HG03575 (cell line): ENCODE measurements around the gene DUS4L.

ENCODE experiments used
- ATAC-seq: cut with Tn5 transposase; IDR thresholded peaks from one replicate; pipeline ENCODE4 v1.9.1; 2021; ENCODE audit not compliant: unreplicated experiment, insufficient number of reproducible peaks, low FRiP score; ENCODE audit errors: extremely low read depth

Gene DUS4L

DNA sequence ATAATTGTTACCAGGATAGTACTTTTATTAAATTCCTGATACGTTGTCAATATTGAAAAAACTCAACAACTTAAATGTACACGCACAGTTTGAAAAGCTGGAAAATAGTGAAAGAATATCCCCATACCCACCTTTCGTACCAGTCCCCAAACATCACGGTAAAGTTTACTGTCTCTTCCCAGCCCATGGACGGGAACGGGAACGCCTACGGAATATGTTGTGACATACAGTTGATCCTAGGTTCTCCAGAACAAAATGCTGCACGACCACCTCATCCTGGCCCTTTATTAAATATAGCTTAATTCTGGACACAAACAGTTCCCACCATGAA, 15.7 kb downstream of the DUS4L start:
- ATAC-seq, result no peak

DNA sequence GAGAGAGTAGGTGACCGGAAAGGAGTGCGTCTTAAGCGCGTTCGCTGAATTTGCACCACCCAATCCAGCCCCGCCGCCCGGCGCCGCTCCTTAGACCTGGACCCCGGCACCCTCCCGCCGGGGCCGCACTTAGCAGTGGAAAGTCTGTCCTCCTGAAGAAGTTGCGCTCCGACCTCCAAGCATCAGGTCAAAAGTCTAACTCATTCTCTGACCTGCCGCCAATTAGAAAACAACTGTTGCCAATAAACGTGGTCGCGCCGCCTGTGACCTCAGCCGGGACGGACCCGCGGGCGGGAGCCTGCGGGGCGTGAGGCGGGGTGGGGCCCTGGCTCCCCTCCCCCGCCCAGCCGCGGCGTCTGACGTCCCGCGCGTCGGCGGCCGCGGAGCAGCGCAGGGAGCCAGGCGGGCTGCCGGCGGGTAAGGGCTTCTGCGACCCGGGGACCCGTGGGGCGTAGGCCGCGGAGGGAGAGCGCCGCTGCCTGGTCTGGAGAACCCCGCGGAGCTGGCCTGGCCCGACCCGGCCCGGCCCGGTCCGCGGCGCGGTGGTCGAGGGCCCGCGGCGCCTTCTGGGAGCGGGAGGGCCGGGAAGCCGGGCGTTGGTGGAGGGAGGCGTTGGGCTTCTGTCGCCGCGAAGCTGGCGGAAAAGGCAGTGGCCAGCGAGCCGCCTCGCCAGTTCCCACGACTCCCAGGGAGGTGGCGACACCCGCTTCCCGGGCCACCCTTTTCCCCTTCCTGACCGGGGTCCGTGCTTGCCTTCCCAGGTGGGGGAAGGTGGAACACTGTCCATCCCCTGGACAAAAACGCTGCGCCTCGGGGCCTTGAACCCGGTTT, 16.3 kb downstream of the DUS4L start, which contains the start of gene BCAP29:
TSS of gene BCAP29 (plus strand) at position 362 of the 831 bp plus-strand sequence. CDS start 527 bp downstream, outside the sequence.
- ATAC-seq, result no peak

DNA sequence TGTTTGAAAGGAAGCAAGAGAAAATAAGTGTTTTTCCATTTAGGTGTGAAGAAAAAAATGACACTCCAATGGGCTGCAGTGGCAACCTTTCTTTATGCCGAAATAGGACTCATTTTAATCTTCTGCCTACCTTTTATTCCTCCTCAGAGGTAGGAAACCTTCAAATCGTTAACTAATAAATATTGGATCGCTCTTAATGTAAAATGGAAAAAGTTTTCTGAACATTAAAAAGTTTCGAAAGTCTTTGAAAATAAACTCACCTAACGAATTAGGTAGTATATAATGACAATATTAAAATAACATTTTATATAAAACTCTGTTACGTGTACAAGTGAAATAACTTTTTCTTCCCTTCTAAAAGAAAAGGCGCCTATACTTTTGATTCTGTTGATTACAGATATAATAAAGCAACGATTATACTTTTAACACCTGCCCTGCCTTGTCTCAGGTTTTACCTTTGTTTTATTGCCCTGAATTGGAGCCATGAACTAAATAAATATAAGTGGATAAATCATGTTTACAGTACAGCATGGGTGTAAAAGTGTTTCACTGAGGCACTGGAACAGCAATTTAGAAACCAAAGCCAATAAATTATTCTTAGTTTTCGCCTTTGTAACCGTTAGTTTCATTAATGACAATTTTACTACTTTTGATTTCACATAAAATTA, 17.1 kb downstream of the DUS4L start:
- ATAC-seq, result no peak

DNA sequence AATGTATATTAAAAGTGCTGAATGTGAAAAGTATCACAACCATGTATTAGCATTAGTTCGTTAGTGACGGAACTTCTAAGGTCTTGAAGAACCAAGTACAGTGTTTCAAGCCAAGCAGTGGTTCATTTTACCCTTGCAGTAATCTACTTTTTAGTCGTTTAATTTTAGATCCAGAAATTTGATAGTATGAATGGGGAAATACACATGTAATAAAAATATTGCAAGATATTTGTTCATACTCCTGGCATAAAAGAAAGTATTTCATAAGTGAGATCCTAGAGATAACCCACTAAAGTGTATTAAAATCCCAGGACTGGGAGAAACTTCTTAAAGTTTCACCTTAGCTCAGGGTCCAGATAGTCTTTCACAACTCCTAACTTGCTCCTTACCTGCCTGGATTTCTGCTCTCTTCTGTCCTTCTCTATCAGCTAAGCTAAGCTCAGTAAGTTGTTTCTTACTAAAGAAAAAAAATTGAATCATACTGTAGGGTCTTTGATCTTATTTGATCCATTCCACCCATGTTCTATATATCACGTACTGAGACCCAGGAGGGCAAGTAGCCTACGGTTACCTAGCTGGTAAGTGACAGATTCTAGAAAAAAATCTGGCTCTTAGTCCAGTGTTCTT, 17.7 kb downstream of the DUS4L start:
- no peak for ATAC-seq

DNA sequence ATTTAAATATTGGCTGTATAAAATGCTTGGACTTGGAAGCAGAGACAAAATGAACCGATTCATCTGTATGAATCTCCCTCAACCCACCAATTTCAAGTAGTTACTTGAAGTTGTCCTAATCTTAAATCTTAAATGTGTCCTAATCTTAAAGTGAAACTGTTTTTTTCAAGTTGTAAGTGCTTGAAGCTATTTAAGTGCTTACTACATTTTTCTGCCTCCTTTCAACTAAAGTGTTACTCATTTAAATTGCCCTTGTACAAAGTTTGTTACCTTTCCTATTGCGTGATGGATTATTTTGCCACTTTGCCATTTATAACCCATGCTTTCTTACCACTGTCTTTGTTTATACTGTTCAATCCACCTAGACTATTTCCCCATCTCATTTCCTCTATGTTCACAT, 19.1 kb downstream of the DUS4L start:
- ATAC-seq, result no peak

DNA sequence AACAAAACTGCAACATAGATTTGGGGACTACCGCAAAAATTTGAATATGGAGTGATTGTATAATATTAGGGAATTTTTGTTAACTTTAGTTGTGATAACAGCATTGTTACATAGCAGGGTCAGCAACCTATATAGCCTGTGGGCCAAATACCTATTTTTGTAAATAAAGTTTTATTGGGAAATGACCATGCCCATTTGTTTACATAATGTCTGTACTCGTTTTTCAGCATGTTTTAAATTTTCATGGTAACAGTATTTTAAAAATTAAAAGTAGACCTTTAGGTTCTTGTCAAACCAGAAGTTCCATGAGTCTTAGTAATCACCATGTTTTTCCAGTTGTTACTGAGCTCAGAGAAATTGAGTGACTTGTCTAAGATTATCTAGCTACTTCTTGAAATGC, 20.9 kb downstream of the DUS4L start:
- ATAC-seq, result no peak

DNA sequence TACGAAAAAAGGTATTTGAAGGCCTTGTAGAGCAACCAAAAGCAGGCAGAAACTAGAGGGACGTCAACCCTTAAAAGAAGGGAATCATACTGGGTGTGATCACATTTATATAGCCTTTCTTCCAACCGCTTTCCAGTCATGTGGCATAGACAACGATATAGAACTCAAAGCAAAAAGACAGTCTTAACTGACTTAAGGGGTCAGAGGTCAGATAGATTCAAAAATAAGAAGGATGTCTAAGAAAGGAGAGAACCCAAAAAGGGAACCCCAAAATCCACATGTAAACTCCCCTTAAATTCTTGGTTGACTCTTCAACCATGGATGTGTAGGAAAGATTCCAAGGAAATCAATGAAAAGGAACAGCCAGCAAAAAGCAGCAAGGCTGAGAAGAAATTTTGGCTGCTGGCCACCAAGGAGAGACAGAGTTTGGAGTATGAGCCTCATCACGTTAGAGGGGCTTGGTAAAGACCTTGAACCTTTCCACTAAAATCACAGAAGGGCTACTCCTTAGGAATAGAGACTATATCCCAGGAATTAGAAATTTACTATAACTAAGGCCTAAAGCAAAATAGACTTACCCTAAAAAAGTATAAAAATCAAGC, 24.9 kb downstream of the DUS4L start:
- ATAC-seq, result no peak

DNA sequence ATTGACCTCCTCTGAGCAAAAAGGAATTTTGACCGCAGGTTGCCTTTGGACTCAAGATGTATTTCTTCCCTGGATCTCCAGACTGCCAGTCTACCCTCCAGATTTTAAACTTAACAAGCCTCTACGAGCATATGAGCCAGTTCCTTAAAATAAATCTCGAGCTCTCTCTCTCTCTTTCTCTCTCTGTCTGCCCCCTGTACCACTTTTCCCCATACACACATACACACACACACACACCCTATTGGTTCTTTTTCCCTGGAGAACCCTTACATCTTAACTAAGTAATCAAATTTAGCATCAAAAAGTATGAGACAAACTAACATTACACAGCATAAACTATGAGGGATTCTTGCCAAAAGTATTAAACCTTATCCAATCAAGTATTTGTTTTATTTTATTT, 27.6 kb downstream of the DUS4L start:
- ATAC-seq, result no peak

DNA sequence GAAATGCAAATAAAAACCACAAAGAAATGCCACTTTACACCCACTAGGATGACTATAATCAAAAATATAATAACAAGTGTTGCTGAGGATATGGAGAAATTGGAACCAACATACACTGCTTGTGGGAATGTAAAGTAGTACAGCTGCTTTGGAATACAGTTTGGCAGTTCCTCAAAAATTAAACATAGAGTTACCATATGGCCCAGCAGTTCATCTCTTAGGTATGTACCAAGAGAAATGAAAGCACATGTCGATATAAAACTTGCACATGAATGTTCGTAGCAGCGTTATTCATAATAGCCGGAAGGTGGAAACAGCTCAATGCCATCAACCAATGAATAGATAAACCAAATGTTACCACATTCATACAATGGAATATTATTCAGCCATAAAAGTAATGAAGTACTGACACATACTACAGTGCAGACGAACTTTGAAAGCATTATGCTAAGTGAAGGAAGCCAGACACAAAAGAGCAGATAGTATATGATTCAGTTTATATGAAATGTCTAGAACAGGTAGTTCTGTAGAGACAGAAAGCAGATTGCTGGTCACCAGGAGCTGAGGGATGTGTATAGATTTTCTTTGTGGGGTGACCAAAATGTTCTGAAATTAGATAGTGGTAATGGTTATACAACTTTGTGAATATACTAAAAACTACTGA, 28.7 kb downstream of the DUS4L start:
- ATAC-seq, result no peak

DNA sequence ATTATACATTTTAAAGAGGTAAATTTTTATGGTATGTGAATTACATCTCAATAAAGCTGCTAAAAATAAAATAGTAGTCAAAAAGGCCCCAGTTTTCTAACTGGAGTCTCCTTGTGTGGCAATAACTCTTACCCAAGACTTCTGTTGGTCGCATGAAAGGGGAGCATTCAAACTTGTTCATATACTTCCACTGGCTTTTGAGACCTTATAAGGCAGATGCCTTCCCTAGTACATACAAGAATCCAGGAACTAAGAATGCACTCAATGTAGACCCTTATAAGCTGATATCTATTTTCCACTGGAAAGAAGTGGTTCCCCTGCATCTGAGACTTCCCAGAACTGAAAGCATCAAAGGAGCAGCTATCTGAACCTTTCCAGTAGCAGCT, 29.2 kb downstream of the DUS4L start:
- ATAC-seq, result no peak

DNA sequence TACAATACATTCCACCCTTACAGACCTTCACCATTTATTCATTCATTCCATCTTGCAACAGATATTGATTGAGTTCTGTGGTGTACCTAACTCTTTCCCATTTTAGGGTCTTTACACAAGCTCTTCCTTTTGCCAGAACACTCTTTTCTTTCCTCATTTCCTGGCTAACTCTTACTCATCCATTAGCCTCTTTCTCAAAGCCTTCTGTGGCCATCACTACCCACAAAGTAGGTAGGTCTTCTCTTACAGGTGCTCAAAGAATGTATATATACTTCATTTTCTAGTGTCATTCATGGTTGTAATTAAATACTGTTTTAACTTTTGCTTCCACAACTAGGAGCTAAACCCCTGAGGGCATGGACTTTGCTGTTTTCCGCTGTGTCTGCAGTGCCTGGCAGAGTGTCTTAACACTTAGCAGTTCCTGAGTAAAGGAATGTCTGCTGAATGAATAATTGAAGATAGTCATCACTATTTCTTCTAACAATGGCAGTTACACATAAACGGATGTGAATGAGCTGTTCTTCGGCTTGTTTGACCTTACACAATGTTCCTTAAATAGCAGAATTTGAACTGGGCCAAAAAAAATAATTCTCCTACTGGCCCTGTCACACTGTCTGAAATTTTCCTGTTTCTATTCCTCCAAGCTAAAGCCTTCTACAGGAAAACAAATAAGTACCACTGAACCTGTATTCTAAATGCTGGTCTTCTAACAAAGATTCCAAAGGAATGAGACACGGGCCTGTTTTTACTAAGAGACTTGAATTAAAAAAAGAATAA, 31.4 kb downstream of the DUS4L start:
- no peak for ATAC-seq

DNA sequence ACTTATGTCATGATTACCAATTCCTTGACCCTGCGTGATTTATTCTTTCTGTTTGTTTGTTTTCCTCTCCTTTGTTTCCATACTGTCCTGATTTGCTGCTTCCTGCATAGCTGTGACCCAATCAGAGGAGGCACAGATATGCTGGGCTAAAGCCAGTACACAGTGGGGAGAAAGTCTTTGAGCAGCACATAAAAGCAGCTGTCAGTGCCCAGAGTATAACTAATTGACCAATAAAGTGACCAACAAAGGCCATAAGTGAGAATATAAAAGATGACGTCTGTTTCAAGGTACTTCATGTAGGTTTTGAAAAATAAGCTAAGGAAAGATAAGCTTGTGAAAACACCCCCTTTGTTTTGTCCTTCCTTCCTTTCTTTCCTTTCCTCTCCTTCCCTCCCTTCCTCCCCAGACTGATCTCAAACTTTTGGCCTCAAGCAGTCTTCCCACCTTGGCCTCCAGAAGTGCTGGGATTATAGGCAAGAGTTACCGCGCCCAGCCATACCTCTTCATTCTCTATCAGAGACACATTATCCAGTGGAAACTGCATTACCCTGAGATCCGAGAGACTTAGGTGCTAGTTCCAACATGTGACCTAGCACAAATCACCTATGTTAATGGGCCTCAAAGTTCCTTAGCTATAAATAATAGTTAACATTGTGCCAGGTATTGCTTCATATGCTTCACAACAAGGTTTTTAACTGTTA, 33.3 kb downstream of the DUS4L start:
- ATAC-seq, result no peak

DNA sequence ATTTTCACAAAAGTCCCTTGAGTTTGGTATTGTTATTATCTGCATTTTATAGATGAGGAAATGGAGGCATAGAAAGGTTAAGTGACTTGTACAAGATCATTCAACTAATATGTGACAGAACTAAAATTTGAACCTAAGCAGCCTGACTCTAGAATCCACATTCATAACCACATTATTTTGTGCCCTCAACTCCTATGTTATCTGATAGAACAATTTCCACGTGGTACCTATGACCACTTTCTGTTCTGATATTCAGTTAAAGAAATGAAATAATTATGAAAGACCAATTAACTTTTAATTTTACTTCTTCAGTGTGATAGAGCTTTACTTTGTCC, 33.8 kb downstream of the DUS4L start:
- no peak for ATAC-seq

DNA sequence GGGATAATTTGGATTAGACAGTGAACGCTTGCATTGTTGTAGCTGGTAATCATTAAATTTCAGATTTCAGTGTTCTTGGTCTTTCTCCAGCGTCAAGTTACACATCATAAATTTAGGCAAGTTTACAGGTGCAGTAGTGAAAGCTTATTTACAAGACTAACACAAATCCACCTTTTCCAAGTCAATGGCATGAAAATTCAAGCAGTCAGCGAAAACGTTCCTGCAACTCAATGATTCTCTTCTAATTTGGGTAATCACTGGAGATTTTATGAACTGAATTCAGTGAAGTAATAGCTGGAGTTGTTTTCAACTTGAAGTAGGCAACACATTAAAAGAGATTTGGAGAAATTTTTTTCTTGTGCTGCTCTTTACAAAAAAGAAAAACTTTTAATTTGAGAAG, 34.2 kb downstream of the DUS4L start:
- no peak for ATAC-seq

DNA sequence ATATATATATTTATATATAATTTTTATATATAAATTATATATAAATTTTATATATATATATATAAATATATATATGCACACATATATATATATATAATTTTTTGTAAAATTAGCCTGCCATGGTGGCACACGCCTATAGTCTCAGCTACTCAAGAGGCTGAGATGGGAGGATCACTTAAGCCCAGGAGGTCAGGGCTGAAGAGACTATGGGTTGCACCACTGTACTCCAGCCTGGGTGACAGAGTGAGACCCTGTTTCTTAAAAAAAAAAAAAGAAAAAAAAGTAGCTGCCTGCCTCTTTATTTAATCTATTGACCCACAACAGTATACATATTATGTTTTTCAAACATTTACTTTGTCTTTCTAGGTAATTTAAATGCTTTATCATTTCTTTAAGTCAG, 35.5 kb downstream of the DUS4L start:
- no peak for ATAC-seq

DNA sequence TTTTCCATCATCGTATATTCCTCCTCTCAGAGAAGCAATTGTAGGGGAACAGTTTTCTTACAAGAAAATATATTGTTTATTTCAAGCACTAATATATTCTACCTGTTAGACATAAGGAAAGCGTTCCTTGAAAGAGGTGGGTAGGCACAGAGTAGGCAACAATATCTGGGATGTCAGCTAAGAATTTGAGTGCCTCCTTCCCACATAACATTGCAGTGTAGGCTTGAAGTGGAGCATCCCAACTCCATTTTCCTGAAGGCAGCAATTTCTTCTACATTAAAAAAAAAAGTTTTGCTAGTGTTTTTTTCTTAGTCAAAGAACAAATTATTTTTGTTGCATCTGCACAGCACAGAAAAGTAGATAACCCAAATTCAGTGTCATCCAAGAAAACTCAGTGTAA, 37.0 kb downstream of the DUS4L start:
- ATAC-seq, result no peak

DNA sequence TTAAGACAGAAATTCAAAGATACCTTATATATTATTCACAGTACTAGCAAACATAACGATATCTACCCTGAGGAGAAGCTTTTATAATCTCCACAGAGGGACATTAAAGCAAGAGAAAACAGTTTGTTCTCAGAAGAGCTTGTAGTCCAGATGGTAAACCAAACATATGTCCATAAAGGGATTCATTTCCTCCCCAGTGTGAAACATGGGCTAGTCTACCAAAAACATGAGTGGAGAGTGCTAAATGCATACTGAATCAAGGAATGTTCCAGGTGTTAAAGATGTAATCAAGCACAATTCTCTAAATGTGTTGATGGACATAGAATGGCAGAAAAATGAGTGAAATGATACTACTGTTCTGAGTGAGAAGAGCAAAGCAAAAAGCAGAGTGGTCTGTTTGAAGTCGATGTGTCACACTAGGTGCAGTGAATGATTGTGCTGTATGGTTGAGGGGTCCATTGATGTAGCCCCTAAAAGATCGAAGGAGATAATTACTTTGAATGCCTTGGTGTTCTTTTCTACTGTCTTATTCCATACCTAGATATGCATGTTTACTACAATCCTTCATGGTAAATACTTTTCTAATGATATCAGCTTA, 41.5 kb downstream of the DUS4L start:
- ATAC-seq, result no peak

DNA sequence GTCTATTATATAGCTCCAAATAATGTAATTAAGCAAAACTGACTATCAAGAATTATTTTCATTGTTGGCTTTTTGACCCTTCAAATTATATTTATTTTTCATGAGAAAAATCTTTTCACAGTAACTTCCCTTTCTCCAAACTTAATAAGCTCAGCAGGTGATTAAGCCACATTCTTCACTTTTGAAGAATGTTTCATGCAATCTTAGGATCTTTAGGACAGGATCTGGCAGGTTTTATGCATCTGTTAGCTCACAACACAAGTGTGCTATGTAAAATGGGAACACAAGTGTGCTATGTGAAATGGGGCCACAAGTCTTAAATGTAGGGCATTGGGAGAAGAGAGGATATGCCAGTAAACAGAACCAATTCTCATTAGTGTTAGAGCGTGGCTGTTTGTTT, 42.5 kb downstream of the DUS4L start:
- no peak for ATAC-seq
